ENCODE measurements around the gene COL9A3.

COL9A3 gene

GRCh38 chr20:62856931-62857619, 40.2 kb downstream of the COL9A3 start:
- no peak for DNase-seq (ENCODE audit: low spot score)

- no peak for DNase-seq (ENCODE audit: low spot score)
Measured at GRCh38 chr20:62858058-62858830, 41.4 kb downstream of the COL9A3 start.

- no peak for DNase-seq (ENCODE audit: low spot score)
Measured at GRCh38 chr20:62859721-62860120, 42.9 kb downstream of the COL9A3 start.

GRCh38 chr20:62860391-62860923, 43.6 kb downstream of the COL9A3 start:
- no peak for DNase-seq (ENCODE audit: low spot score)

- DNase-seq (ENCODE audit: low spot score), result peak; percentile 29
Measured at GRCh38 chr20:62860924-62861691, 44.3 kb downstream of the COL9A3 start.

GRCh38 chr20:62861726-62862336, 45.0 kb downstream of the COL9A3 start, which contains the start of gene TCFL5:
Gene TCFL5, minus strand, starts transcription at chr20:62861822. Its CDS starts 152 bp downstream, at chr20:62861670.
- peak; percentile 91 for DNase-seq (ENCODE audit: low spot score)

GRCh38 chr20:62864207-62864606, 47.4 kb downstream of the COL9A3 start:
- no peak for DNase-seq (ENCODE audit: low spot score)

GRCh38 chr20:62872184-62872847, 55.5 kb downstream of the COL9A3 start:
- DNase-seq (ENCODE audit: low spot score), result no peak

GRCh38 chr20:62872862-62873261, 56.0 kb downstream of the COL9A3 start:
- DNase-seq (ENCODE audit: low spot score), result no peak

- DNase-seq (ENCODE audit: low spot score), result no peak
Measured at GRCh38 chr20:62873280-62873679, 56.4 kb downstream of the COL9A3 start.

GRCh38 chr20:62873681-62874031, 56.8 kb downstream of the COL9A3 start:
- peak; percentile 36 for DNase-seq (ENCODE audit: low spot score)

- no peak for DNase-seq (ENCODE audit: low spot score)
Measured at GRCh38 chr20:62874964-62875344, 58.1 kb downstream of the COL9A3 start.

GRCh38 chr20:62875419-62876361, 58.8 kb downstream of the COL9A3 start:
- DNase-seq (ENCODE audit: low spot score), result no peak

GRCh38 chr20:62876501-62876901, 59.7 kb downstream of the COL9A3 start:
- no peak for DNase-seq (ENCODE audit: low spot score)

GRCh38 chr20:62876902-62877816, 60.3 kb downstream of the COL9A3 start:
- no peak for DNase-seq (ENCODE audit: low spot score)

GRCh38 chr20:62878244-62879038, 61.6 kb downstream of the COL9A3 start:
- no peak for DNase-seq (ENCODE audit: low spot score)

GRCh38 chr20:62879275-62880146, 62.7 kb downstream of the COL9A3 start:
- no peak for DNase-seq (ENCODE audit: low spot score)
